OCI-LY7 (cell line): ENCODE results near the gene GBE1.

Experiments
- CTCF ChIP-seq: fragments of 200-600 bp; sonication (generic); conservative IDR thresholded peaks from 2 replicates; pipeline ENCODE4 v1.5.1; 2014; ENCODE audit warnings: mild to moderate bottlenecking, antibody characterized with exemption, low read length, moderate library complexity, mixed read lengths
- EZH2phosphoT487 ChIP-seq: fragments of 200-600 bp; sonication (generic); IDR thresholded peaks from 2 replicates; pipeline ENCODE4 v1.6.1; 2018; ENCODE audit warnings: low read depth, borderline replicate concordance, mild to moderate bottlenecking, mixed run types, antibody characterized with exemption, low read length, moderate library complexity, mixed read lengths

- TF ChIP-seq CTCF = no peak
- TF ChIP-seq EZH2phosphoT487 = no peak
Measured at GRCh38 chr3:81451140-81451539, 310.3 kb downstream of the GBE1 start.
